Heart left ventricle (tissue), 13 donors: ENCODE measurements around the gene DDHD1.

Experiments
- CTCF ChIP-seq, 12 donors: fragments of 200-600 bp; sonication (generic) in 4 of 12; IDR thresholded peaks; one replicate each; pipeline versions ENCODE4 v1.5.0 to v1.8.0; 2018 to 2022; ENCODE audit warnings: antibody characterized with exemption in 12 of 12, mild to moderate bottlenecking in 5 of 12
- POLR2A ChIP-seq, 2 donors: fragments of 450-650 bp; IDR thresholded peaks; one replicate each; pipeline ENCODE4 v1.6.1; 2017; ENCODE audit warnings: antibody characterized with exemption in 2 of 2, mild to moderate bottlenecking in 2 of 2, moderate library complexity in 2 of 2
- donor health status: ischemic (EF 13 %, LVEDD 7.1; RV severe dilation, severe dysfunction).
- donor health status: DM: no; HTN: yes; CAD: no.
- donor health status: DM: no; HTN: no; CAD: no.
- donor health status: ischemic (EF 25% LVEDD 6.9; RV normal size, moderate dysfunction).
- donor health status: ischemic (EF 25% LVEDD 5.7; RV mildly dilated, moderate dysfunction).
- donor health status: ischemic (EF 35%, LVEDD 5.7; RV mildly dilated, moderate dysfunction).
- donor health status: nonischemic (EF 11% LVEDD 7.7; RV severe dilation, severe dysfunction).
- donor health status: DM: yes; HTN: yes; CAD: no.
- donor health status: PGD.
- donor health status: ischemic (EF 29% LVEDD 5.4; RV normal size, mild dysfunction).
- donor health status: nonischemic (EF 23%, LVEDD 6.1; RV moderate dilation, normal function).

- TF ChIP-seq CTCF (IDR thresholded peaks at IDR 0.05) (no peak), POLR2A (IDR thresholded peaks at IDR 0.05) (no peak)
These were observed 117.5 kb downstream of the DDHD1 start for GRCh38 chr14:53035336-53036210.
